PC-9 (cell line): Measurements from ENCODE around the gene LCTL.

Source experiments
- EZH2 ChIP-seq: fragments of 200-600 bp; sonication (generic); IDR thresholded peaks from 2 replicates; pipeline ENCODE4 v1.8.0; 2017; ENCODE audit warnings: antibody characterized with exemption, low read depth
- TF ChIP-seq, protein P1 (sequence below): fragments of 200-600 bp; sonication (generic); conservative IDR thresholded peaks from 2 replicates; pipeline ENCODE4 v1.6.1; 2017; ENCODE audit warnings: mixed run types, antibody characterized with exemption, mild to moderate bottlenecking, moderate library complexity

DNA sequence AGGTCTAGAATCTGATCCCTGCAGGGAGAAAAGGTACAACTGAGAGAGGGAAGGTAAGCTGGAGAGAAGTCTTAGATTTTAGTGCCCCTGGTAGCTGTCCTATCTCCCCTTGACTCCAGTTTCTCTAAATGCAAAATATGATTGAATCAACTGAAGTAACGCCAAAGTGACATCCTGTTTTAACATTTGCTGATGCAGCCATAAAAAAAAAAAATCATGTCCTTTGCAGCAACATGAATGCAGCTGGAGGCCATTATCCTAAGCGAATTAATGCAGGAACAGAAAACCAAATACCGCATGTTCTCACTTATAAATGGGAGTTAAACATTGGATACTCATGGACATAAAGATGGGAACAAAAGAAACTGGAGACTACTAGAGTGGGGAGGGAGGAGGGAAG lies 42.4 kb upstream of the LCTL start:
- TF ChIP-seq, protein P1, sequence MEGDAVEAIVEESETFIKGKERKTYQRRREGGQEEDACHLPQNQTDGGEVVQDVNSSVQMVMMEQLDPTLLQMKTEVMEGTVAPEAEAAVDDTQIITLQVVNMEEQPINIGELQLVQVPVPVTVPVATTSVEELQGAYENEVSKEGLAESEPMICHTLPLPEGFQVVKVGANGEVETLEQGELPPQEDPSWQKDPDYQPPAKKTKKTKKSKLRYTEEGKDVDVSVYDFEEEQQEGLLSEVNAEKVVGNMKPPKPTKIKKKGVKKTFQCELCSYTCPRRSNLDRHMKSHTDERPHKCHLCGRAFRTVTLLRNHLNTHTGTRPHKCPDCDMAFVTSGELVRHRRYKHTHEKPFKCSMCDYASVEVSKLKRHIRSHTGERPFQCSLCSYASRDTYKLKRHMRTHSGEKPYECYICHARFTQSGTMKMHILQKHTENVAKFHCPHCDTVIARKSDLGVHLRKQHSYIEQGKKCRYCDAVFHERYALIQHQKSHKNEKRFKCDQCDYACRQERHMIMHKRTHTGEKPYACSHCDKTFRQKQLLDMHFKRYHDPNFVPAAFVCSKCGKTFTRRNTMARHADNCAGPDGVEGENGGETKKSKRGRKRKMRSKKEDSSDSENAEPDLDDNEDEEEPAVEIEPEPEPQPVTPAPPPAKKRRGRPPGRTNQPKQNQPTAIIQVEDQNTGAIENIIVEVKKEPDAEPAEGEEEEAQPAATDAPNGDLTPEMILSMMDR, result no peak
- no peak for TF ChIP-seq EZH2
